DMS53 (cell line): ENCODE measurements around the gene KLLN.
"Not testable (repeated sequence)": the region's sequence is repeated elsewhere in the genome, so short reads cannot be mapped to it uniquely, and the experiment has no call there.

Experiments
- DNase-seq: peaks from one replicate; lab custom pipeline; 2025; lab: John Stamatoyannopoulos, UW

KLLN gene

GRCh38 chr10:87842220-87842641 is 21.1 kb downstream of the KLLN start:
- DNase-seq, result peak; percentile 78

- no peak for DNase-seq
These were observed 22.1 kb downstream of the KLLN start for GRCh38 chr10:87841186-87841585.

- DNase-seq, result no peak
These were observed 24.7 kb downstream of the KLLN start for GRCh38 chr10:87838650-87839049.

GRCh38 chr10:87837445-87837844 is 25.9 kb downstream of the KLLN start:
- DNase-seq, result no peak

GRCh38 chr10:87836098-87836497 is 27.2 kb downstream of the KLLN start:
- DNase-seq, result no peak

- DNase-seq, result no peak
These were observed 33.2 kb downstream of the KLLN start for GRCh38 chr10:87829986-87830729.

GRCh38 chr10:87829051-87829450 is 34.3 kb downstream of the KLLN start:
- DNase-seq, result not testable (repeated sequence)

GRCh38 chr10:87827681-87828080 is 35.7 kb downstream of the KLLN start:
- DNase-seq, result no peak

- no peak for DNase-seq
These were observed 36.7 kb downstream of the KLLN start for GRCh38 chr10:87826653-87827052.

- no peak for DNase-seq
These were observed 44.1 kb downstream of the KLLN start for GRCh38 chr10:87819289-87819585.

GRCh38 chr10:87818505-87819288 is 44.6 kb downstream of the KLLN start:
- peak; percentile 69 for DNase-seq

- peak; percentile 95 for DNase-seq
These were observed 45.5 kb downstream of the KLLN start, which contains the start of gene ATAD1 for GRCh38 chr10:87817609-87818504. ATAD1 (minus strand) TSS chr10:87818226; CDS start chr10:87814599, 3,627 bp downstream.

GRCh38 chr10:87816898-87817608 is 46.3 kb downstream of the KLLN start:
- DNase-seq, result peak; percentile 54

- DNase-seq, result no peak
These were observed 47.0 kb downstream of the KLLN start for GRCh38 chr10:87816163-87816897.
